GM18505 (cell line): ENCODE results near the gene SLC12A8.

Experiments
- ATAC-seq: cut with Tn5 transposase; IDR thresholded peaks from one replicate; pipeline ENCODE4 v1.9.1; 2021; ENCODE audit not compliant: unreplicated experiment
- POLR2A ChIP-seq: IDR thresholded peaks from 4 replicates; pipeline ENCODE4 v1.6.1; 2011; ENCODE audit warnings: borderline replicate concordance; ENCODE audit not compliant: insufficient read depth, insufficient read length; ENCODE audit errors: extremely low read depth

The SLC12A8 gene

GRCh38 chr3:125166599-125167136 is 45.9 kb downstream of the SLC12A8 start:
- ATAC-seq = no peak
- TF ChIP-seq POLR2A = no peak

GRCh38 chr3:125165948-125166553 is 46.5 kb downstream of the SLC12A8 start:
- no peak for TF ChIP-seq POLR2A
- no peak for ATAC-seq

GRCh38 chr3:125165189-125165947 is 47.2 kb downstream of the SLC12A8 start:
- ATAC-seq = no peak
- no peak for TF ChIP-seq POLR2A

- TF ChIP-seq POLR2A = peak; percentile 36
- peak; percentile 50 for ATAC-seq
Observed at GRCh38 chr3:125163739-125164601, 48.6 kb downstream of the SLC12A8 start.

GRCh38 chr3:125161607-125162219 is 50.8 kb downstream of the SLC12A8 start:
- TF ChIP-seq POLR2A = no peak
- ATAC-seq = no peak

- TF ChIP-seq POLR2A = no peak
- no peak for ATAC-seq
Observed at GRCh38 chr3:125160606-125161371, 51.8 kb downstream of the SLC12A8 start.

GRCh38 chr3:125157183-125157582 is 55.4 kb downstream of the SLC12A8 start:
- ATAC-seq = no peak

GRCh38 chr3:125156456-125156855 is 56.1 kb downstream of the SLC12A8 start:
- no peak for TF ChIP-seq POLR2A
- ATAC-seq = no peak

More at GRCh38 chr3:125157183-125157582, 55.4 kb downstream of the SLC12A8 start:
- TF ChIP-seq POLR2A = no peak

- peak; percentile 47 for TF ChIP-seq POLR2A
Observed at GRCh38 chr3:125154800-125155269, 57.7 kb downstream of the SLC12A8 start.

GRCh38 chr3:125154110-125154509 is 58.4 kb downstream of the SLC12A8 start:
- no peak for ATAC-seq
- no peak for TF ChIP-seq POLR2A

More at GRCh38 chr3:125154800-125155269, 57.7 kb downstream of the SLC12A8 start:
- no peak for ATAC-seq

- TF ChIP-seq POLR2A = no peak
- ATAC-seq = no peak
Observed at GRCh38 chr3:125152951-125153350, 59.6 kb downstream of the SLC12A8 start.

- no peak for TF ChIP-seq POLR2A
- no peak for ATAC-seq
Observed at GRCh38 chr3:125151916-125152315, 60.6 kb downstream of the SLC12A8 start.
